ENCODE data around the gene APBB2. TPM values are rescaled to one million over a fixed set of nuclear protein-coding genes. Genes with fewer than 3 reads are reported as not detected.

The APBB2 gene
- total and polyA plus RNA-seq, 2 of the 8 experiments (the other 6 are each of a cell fraction or from before 2014, with no cell fraction given): 58.7 to 59.4 TPM

GRCh38 chr4:41158274-41158673, 56.1 kb downstream of the APBB2 start:
- ChIA-PET CTCF (ENCODE audit: partially characterized antibody) (interaction anchor here (1.5 kb wide), 1 partner anchor 15 kb away, joined by 3 read pairs; no protein-coding TSS in a partner anchor), POLR2A (ENCODE audit: partially characterized antibody) (no interaction called here)
- no peak overlapping the region for H2BK120ac ChIP-seq (replicated peaks; ENCODE audit: low read depth, low read length)
- H2BK20ac ChIP-seq (ENCODE audit: low read length): no peak overlapping the region
- no peak overlapping the region for H2AK5ac ChIP-seq (ENCODE audit: low read depth, low read length)
- no peak overlapping the region for H2BK5ac ChIP-seq (ENCODE audit: low read depth, low read length)
- H3K36me3 ChIP-seq (ENCODE audit: control insufficient read depth in 2 of 4, insufficient read depth in 4 of 4, low read length in 3 of 4): no peaks in the 10 kb centered on the region
- no peak overlapping the region for H4K5ac ChIP-seq (ENCODE audit: insufficient read length, low read depth, low read length)
- FAIRE-seq: no peak
- no peaks in the 10 kb centered on the region for H4K20me1 ChIP-seq (replicated peaks in 1 of 2; ENCODE audit: control insufficient read depth in 1 of 2, insufficient read depth in 2 of 2, low read length in 2 of 2)
- H4K8ac ChIP-seq (ENCODE audit: extremely low read depth, insufficient read depth, low read length): no peak overlapping the region
- no peak for DNase-seq (ENCODE audit: low read depth in 1 of 2, low spot score in 2 of 2)
- H3K4me2 ChIP-seq (ENCODE audit: insufficient read depth in 1 of 2, low read depth in 2 of 2, low read length in 2 of 2): no peak overlapping the region
- no peak overlapping the region for H4K91ac ChIP-seq (replicated peaks; ENCODE audit: insufficient read length, low read length)
- no peak overlapping the region for H2AFZ ChIP-seq (ENCODE audit: low read length)
- H3K79me1 ChIP-seq (ENCODE audit: low read depth, low read length): peaks cover 2% of the 10 kb centered on the region
- H2BK15ac ChIP-seq (ENCODE audit: low read length): no peak overlapping the region
- H3K23ac ChIP-seq (ENCODE audit: insufficient read length): no peak overlapping the region
- 76% methylated on average over 1 of the region's 1 CpG; no CpG with 5 or more reads in 1 of the 2 experiments for WGBS, 2 experiments (ENCODE audit: extremely low coverage in 1 of 2, insufficient coverage in 1 of 2, insufficient read length in 1 of 2, insufficient replicate concordance in 2 of 2, low coverage in 1 of 2, low lambda C conversion rate in 2 of 2, missing lambda C conversion rate in 1 of 2)
- H3K4me1 ChIP-seq (replicated peaks in 1 of 4; ENCODE audit: control insufficient read depth in 3 of 4, insufficient read depth in 4 of 4, low read length in 3 of 4): no peaks in the 10 kb centered on the region; a peak in 1 of 7 replicates
- H3K9me3 ChIP-seq (ENCODE audit: insufficient read depth in 2 of 2, low read depth in 1 of 2, low read length in 1 of 2): no peaks in the 10 kb centered on the region
- no peaks in the 10 kb centered on the region for H3K23me2 ChIP-seq (ENCODE audit: low read depth, low read length)
- no peak overlapping the region for H3K9ac ChIP-seq (replicated peaks in 1 of 4; ENCODE audit: extremely low read depth in 1 of 4, low read depth in 3 of 4, low read length in 3 of 4)
- H3K56ac ChIP-seq (replicated peaks; ENCODE audit: insufficient read length, low read depth, low read length): no peak overlapping the region
- no peak overlapping the region for H3K4ac ChIP-seq (replicated peaks; ENCODE audit: insufficient read length, low read depth, low read length)
- no peak overlapping the region for H3K27ac ChIP-seq (ENCODE audit: low read depth, low read length)
- no peak overlapping the region for H3K4me3 ChIP-seq (ENCODE audit: extremely low read depth in 1 of 4, insufficient read depth in 2 of 4, low read depth in 3 of 4, low read length in 4 of 4)
- H3K18ac ChIP-seq (ENCODE audit: extremely low read depth, low read length): no peak overlapping the region
- no peak overlapping the region for H2BK12ac ChIP-seq (ENCODE audit: low read depth, low read length)
- no peaks in the 10 kb centered on the region for H3K27me3 ChIP-seq (replicated peaks in 1 of 4; ENCODE audit: control insufficient read depth in 3 of 4, extremely low read depth in 1 of 4, insufficient read depth in 3 of 4, low read length in 3 of 4)
- H3K79me2 ChIP-seq (ENCODE audit: control insufficient read depth in 1 of 2, insufficient read depth in 2 of 2, low read length in 2 of 2): peaks cover 0 to 24% of the 10 kb centered on the region in 2 experiments; a peak in 1 of 4 replicates
- no peak overlapping the region for H3K14ac ChIP-seq (ENCODE audit: insufficient read length)
- no peak for TF ChIP-seq ATF3 (IDR thresholded peaks at IDR 0.05; ENCODE audit: insufficient read depth, low read depth, low read length)
- TF ChIP-seq EGR1 (IDR thresholded peaks at IDR 0.05; ENCODE audit: borderline replicate concordance, low read depth, low read length): no peak
- TF ChIP-seq EP300 (IDR thresholded peaks at IDR 0.05; ENCODE audit: borderline replicate concordance in 1 of 2, low read depth in 2 of 2, low read length in 2 of 2): no peak
- TF ChIP-seq KDM5A (IDR thresholded peaks at IDR 0.05; ENCODE audit: low read length): no peak
- TF ChIP-seq HDAC2 (IDR thresholded peaks at IDR 0.05; ENCODE audit: borderline replicate concordance in 1 of 2, low read depth in 2 of 2, low read length in 2 of 2): no peak
- no peak for TF ChIP-seq TEAD4 (IDR thresholded peaks at IDR 0.05; ENCODE audit: low read depth, low read length)
- TF ChIP-seq POU5F1 (IDR thresholded peaks at IDR 0.05; ENCODE audit: low read depth, low read length): no peak
- no peak for TF ChIP-seq CTCF (IDR thresholded peaks at IDR 0.05; ENCODE audit: control extremely low read depth in 1 of 3, insufficient read depth in 1 of 3, low read depth in 1 of 3, low read length in 3 of 3)
- no peak for TF ChIP-seq KDM1A (IDR thresholded peaks at IDR 0.05; ENCODE audit: borderline replicate concordance, low read length)
- TF ChIP-seq SUZ12 (IDR thresholded peaks at IDR 0.05; ENCODE audit: low read length): no peak
- TF ChIP-seq SRF (IDR thresholded peaks at IDR 0.05; ENCODE audit: low read depth, low read length): no peak

All from H1 (cell line).